HG03097 (cell line): Measurements from ENCODE around the gene ABL1.

Experiments used
- ATAC-seq: cut with Tn5 transposase; IDR thresholded peaks from one replicate; pipeline ENCODE4 v1.9.1; 2021; ENCODE audit not compliant: unreplicated experiment, low FRiP score

ABL1 gene

DNA sequence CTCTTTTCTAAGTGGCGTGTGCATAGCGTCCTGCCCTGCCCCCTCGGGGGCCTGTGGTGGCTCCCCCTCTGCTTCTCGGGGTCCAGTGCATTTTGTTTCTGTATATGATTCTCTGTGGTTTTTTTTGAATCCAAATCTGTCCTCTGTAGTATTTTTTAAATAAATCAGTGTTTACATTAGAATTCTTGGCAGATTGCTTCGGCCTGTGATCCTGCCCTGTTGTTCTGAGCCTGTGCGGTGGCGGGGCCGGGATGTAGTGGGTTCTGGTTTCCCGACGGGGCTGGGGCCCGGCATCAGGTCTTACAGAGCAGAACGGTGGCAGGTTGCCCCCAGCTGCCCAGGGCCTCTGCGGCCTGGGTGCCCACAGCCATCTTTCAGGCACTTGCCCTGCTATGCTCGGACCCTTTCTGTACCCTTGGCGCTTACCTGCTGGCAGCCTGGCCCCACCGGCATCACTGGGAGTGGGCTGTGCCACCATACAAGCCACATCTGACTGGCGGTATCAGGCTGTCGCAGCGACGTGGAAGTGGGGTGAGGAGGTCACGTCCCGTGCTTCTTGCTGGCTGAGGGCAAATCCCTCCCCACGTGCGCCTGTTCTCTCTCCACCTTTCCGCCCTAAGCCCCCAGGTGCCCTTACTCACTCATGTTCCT, 52.6 kb downstream of the ABL1 start:
- no peak for ATAC-seq

DNA sequence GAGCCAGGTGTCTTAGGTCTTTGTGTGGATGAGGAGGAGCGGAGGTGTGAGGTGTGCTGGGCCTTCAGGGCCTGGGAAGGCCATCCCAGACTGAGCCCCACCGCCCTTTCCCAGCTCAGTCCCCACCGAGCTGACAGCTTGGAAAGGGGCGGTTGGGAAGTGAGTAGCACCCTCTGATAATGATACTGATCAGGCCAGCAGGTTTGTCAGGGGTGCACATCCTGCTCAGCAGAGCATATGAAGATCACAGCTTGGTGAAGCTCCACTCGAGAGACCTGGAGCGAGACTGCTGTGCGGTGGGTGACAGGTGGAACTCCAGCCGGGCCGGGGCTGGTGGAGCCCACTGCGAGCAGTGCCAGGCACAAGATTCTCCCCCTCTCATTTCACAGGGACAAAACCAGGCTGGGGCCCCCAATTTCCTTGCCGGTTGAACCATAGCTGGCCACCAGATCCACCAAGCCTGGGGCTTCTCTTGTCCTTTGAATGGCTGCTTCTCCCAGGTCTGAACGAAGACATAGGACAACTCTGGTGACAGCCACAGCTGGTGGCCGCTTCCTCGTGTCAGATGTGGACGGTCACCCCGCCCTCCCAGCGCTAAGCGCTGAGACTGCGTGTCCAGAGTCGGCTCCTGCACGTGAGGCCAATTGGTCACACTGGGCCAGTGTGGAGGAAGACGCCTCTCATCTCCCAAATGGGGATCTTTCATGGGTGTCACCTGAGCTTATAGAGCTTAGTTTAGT, 53.3 kb downstream of the ABL1 start:
- ATAC-seq: no peak

DNA sequence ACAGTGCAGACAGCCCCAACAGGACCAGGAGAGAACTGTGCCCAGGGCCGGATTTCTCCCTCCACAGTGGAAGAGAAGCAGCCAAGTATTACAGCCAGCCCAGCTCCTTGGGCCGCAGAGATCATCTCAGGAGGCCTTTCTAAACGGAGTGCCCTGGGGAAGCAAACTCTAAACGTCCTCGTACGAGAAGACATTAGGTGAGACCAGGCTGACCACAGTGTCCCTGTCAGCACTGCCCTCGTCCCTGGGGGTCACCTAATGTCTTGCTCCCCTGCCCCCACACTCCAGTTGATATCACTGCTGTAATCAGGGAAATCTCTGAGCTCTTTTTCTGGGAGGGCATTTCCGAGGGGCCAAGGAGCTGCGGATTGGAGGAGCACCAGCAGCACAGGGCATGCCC, 55.1 kb downstream of the ABL1 start:
- no peak for ATAC-seq

DNA sequence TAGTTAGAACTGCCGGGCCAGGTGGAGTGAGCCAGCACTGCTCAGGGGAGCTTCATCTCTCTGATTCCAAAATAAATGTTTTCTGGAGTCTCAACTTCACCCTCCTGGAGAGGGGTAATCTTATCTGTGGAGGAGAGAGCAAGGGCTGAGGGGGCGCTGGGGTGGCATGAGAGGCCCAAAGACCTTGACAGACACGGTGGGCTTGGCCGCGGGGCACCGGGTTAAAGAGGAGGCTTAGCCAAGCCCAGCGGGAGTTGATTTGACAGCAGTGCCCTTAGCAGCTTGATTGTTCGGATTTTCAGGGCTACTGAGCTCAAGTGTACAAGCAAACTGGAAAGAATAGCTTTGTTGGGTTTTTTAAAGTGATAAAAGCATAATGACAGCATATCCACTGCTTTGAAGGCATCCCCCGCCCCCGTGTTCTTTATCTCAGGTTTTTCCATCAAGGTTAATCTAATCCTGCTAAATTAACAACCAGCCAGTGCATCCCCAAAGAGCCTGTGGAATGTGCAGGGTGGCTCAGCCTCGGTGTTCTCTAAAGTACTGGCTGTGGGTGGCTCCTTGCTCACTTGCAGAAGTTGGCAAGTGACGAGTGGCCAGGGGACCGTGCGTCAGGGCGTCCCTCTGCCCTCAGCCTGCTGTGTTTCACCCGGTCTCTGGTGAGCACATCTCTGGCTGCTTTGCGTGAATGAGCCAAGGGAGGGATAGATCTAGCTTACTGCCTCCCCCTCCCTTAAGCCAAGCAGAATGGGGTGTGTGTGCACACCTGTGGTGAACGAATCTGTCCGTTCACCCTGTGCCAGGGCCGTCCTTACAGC, 56.0 kb downstream of the ABL1 start:
- ATAC-seq: no peak

DNA sequence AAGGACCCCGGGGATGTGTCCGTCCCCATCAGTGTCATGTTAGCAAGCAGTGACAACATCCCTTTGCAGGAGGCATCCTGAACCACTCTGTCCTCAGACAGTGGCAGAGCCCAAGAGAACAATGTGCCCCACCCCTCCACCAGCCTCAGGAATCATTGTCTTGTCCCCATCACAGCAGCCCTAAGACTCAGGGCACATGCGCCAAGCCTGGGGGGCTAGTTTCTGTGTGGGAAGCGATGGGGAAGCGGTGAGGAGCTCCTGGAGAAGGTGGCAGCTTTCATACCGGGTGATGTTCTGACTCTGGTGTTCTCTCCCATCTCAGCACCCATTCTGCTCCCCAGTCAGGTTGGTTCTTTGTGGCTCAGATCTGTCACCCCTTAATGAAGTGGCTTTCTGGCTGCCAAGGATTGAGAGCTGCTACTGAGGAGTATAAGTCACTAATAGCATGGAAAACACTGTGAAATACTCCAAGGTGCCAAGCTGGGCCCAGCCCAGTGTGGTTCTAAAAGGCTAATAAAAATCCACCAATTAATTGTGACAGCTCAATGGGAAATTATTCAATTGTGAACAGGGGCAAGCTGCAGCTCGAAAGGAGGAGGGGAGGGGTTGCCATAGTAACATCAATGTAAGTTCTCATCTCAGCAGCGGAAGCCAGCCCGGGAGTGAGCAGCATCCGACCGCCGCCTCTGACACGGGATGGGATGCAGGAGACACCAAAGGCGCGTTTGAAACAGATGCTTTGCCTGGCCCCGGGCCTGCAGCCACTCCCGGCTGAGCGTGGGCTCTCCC, 56.8 kb downstream of the ABL1 start:
- ATAC-seq: no peak

DNA sequence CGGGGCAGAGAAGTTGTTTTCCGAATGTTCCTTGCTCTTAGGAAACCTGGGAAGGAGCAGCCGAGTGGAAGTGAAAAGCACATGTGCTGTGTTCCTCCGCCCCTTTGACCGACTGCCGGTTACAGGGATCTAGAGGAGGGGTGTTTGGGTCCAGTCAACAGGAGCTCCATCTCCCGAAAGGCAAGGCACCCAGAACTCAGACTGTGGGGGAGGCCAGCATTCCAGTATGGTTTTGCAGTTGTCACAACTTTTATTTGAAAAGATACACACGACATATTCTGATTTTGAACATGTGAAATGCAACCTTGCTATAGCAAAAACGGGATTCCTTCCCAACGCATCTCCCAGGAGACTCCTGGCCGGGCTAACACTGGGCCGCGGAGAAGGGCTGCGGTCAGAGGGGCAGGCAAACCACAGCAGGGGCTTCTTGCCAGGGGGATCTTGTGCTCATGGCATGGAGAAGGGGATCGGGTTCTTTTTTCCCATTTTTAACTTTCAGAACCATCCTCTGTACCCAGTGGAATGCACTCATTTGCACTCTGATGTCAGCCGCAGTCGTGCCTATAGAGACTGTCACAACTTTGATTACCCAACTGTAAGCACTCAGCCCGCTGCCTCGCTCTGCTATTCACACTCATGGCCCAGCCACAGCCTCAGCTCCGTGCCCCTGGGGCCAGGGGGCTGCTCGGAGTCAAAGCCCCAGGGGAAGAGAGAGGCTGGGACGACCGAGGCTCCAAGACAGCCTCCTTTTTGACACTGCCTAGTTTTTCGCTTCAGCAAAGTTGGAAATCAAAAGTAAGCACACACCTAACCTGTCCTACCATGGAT, 57.6 kb downstream of the ABL1 start:
- no peak for ATAC-seq

DNA sequence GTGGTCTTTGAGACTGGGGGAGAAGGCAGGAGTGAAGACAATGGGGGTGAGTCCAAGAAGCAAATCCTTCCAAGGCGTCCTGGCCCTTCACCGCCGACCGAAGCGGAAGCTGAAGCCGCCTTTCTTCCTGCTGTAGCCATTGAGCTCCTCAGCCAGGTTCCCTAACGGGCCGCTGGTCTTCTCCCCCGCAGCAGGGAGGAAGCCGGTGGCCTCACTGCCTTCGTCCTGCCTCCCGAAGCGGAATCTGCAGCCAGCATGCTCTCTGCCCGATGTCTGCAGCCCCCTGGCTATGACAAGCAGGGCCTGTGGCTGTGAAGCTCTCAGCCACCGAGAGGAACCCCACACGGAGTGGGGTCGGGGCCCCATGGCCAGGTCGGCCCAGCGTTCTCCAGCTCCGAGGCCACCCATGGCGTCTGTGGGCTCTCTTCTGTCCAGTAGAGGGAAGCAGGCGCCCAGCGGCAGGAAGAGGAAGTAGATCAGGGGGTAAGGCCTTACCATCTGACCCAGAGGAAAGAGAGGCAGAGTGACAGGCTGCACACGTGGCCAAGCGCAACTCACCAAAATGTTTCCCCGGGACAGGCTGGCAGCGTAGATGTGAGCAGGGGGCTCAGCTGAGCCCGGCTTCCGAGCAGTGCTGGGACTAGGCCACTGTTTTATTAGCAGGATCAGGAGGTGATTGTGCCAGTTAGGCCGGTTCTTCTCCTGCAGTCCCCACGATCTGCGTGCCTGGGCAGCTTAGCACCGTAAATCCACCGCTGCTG, 58.5 kb downstream of the ABL1 start:
- no peak for ATAC-seq

DNA sequence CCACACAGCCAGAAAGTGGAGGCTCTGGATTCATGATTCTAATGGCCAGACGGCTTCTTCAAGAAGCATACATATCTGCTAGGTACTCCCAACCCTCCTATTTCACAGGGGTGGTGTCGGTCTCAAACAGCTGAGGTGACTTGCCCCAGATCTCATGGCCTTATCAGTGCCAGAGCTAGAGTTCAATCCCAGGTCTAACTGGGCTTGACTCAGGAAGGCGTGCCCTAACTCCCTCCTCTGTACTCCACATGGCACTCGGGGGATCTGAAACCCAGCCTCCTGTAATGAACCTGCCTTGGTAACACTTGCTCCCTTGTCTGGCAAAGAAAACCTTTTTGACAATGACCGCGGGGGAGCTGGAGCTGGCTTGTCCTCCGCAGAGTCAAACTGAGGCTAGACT, 59.5 kb downstream of the ABL1 start:
- no peak for ATAC-seq

DNA sequence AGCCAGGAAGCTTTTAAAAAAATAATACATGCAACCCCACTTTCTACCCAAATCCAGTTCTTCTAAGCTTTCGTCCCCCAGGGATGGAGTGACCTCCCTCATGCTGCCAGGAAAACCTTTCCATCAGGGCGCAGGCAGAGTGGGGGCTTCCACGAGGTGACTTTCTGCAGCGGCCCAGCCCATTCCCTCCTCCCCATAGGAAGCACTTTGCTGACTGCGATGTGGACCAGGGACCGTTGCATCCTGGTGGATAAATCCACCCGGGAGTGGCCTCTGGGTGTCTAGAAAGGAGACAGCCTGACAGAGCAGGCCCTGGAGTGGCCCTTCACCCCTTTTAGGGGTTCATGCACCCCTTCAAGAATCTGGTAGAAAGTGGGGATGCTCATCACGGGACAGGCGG, 60.0 kb downstream of the ABL1 start:
- no peak for ATAC-seq

DNA sequence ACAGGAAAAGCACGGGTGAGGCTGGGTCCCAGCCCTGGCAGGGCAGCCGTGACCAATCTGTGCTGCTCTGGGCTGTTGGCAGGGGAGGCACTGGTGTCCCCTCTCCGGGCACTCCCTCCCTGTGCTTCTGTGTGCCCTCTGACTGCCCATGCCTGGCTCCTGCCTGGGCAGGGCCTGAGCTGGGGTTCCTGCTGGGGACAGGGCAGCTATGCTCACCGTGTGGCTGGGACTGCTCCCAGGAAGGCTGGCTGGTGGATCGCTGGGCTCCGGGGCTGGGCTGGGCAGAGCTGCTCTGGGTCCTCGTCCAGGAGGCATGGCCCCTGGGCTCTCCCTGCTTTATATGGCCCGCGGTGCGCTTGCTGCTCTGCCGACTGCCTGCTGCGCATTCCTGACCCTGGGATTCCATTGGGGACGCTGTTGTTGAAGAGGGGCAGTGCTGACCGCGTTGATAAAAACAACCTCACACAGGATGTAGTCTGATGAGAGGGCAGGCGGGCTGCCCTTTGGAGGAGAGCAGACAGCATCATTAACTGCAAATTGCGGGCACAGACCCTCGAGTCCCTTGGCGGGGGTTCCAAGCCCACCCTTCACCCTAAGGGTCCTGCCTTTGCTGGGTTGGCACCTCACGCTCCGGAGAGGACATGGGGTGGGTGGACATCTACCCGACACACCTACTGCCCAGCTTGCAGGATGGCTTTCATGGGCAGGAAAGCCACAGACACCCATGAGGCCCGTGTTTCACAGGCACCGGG, 60.6 kb downstream of the ABL1 start:
- ATAC-seq: no peak

DNA sequence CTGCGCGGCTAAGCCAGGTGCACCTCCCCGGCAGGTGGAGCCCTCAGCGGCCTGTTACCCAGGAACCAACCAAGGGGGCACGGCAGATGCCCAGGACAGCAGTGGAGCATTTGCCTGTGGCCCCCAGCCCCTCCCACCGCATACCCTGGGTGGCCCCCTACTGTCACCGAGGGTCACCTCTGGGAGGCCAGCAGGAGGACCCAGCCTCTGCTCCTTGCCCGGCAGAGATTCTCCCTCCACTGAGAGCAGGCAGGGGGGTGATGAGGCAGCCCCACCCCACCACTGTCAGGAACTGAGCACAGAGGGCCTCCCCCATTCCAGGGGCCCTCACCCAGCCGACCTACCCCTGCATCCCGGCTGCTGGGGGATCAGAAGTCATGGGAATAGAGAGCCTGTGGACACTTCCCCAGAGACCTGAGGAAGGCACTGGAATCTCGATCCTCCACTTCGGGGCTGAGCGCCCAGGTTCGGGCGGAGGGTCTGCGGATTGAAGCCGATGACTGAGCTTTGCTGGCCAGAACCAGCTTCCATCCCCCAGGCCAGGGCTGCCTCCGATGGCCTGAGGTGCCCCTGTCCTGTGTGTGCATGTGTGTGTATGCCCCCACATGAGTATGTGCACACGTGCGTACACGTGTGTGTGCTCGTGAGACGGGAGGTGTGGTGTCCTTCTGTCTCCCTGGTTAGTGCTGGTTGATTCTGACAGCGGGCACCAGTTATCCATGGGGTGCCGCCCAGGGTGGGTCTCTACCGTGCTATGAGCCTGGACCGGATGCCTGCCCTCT, 61.4 kb downstream of the ABL1 start, which contains the start of gene QRFP:
TSS of gene QRFP (minus strand) at position 580 of the 782 bp plus-strand sequence. CDS start 2,974 bp downstream, outside the sequence.
- no peak for ATAC-seq

DNA sequence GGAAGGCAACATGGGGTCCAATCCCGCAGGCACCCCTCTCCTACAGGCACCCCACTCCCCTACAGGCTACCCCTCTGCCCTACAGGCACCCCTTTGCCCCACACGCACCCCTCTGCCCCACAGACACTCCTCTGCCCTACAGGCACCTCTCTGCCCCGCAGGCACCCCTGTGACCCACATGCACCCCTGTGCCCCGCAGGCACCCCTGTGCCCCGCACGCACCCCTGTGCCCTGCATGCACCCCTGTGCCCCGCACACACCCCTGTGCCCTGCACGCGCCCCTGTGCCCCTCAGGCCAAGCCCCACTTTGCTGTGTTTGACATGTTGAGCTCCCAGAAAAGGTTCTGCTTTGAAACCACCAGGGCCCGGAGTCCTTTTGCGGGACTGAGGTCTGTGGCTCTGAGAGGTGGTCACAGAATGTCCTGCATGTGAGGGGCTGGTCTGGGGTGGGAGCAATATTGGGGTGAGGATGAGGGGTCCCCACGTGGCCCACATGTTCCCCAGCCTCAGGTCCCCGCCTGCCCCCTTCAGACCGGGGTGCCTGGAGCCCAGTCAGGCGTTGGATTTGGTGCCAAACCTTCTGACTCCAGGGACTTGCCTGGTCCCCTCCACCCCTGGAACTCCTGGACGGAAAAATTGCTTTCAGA, 62.2 kb downstream of the ABL1 start:
- ATAC-seq: no peak

DNA sequence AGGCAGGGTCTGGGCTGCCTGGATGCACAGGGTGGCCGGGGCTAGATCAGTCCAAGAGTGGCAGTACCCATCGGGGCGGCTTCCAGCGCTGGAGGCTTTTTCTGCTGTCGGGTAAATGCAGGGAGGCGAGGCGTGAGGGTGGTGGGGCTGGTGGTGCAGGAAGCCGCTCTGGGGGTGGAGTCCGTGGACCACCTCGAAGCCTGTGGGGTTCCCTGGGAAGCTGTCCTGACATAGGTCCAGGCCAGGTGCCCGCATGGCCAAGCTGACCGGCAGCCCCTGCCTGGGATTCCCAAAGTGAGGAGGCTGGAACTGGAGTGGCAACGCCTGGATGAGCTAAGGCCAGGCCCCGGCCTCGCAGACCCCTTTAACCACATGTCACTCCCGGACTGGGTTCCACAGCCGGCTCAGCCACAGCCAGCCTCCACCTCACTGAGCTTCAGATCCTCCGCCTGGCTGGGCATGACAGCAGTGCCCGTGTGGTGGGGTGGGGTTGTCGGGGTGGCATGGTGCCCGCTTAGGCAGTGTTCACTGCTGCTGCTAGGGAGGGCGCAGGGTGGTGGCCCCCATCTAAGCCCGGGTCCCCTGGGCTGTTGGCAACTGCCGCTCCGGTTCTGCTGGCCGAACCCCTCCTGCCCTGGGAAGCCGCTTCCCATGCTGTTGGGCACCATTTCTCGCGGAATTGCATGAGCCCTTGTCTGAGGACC, 62.9 kb downstream of the ABL1 start:
- no peak for ATAC-seq

DNA sequence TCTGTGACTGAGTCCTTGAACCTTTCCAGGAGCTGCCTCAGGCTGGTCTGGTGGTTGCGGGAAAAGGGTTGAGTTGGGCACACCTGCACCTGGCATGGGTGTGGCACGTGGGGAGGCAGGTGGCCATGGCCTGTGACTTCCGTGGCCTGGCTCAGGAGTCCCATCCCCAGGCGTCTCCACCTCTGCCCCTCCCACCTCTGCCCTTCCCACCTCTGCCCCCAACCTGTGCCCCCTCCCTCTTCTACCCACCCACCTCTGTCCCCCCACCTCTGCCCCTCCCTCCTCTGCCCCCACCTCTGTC, 63.4 kb downstream of the ABL1 start:
- ATAC-seq: no peak

DNA sequence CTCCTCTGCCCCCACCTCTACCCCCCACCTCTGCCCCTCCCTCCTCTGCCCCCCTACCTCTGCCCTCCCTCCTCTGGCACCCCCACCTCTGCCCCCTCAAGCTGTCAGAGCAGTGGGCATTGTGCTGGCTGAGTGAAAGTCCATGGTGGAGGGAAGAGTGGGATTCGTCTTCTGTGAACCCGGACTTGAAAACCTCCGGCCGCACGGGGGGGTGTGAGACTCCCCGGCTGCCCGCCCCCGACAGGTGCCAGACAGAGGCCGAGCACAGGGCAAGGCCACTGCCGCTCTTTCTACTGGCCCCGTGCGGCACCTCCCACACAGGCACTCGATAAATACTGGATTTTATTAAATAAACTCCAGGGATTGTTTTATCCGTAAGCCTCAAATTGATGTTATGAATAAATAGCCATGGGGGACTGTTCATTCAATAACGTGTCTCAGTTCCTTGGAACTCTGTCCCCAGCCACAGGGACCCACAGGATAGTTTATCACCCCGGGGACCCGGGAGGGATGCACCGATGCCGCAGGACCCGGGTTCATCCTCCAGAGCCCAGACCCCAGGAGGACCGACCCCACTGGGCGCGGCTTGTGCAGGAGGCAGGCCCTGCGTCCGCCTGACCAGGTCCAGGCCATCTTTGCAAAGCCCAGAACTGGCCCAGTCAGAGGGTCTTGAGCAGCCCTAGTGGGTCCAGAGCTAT, 64.1 kb downstream of the ABL1 start:
- ATAC-seq: no peak
